ENCODE measurements around the gene RNLS.

The RNLS gene

DNA sequence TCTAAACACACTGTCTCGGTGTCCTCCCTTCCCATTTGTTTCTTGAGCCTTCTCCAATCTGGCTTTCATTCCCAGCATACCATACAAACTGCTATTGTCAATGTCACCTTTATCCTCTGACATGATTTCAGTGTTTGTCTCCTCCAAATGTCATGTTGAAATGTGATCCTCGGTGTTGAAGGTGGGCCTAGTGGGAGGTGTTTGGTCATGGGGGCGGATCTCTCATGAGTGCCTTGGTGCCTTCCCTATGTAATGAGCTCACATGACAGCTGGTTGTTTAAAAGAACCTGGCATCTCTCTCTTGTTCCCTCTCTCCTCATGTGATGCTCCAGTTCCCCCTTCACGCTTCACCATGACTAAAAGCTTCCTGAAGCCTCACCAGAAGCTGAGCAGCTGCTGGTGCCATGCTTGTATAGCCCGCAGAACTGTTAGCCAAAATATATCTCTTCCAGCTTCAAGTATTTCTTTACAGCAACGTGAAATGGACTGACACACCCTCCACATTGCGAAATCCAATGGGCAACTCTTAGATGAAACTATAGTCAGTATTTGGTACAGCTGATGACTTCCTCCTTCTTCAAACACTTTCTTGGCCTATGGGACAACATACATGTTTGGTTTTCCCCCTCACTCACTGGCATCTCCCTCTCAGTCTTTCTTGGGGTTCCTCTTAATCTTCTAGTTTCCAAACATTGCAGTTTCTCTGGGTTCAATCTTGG, 27.8 kb downstream of the RNLS start:
- TF ChIP-seq, protein P1, sequence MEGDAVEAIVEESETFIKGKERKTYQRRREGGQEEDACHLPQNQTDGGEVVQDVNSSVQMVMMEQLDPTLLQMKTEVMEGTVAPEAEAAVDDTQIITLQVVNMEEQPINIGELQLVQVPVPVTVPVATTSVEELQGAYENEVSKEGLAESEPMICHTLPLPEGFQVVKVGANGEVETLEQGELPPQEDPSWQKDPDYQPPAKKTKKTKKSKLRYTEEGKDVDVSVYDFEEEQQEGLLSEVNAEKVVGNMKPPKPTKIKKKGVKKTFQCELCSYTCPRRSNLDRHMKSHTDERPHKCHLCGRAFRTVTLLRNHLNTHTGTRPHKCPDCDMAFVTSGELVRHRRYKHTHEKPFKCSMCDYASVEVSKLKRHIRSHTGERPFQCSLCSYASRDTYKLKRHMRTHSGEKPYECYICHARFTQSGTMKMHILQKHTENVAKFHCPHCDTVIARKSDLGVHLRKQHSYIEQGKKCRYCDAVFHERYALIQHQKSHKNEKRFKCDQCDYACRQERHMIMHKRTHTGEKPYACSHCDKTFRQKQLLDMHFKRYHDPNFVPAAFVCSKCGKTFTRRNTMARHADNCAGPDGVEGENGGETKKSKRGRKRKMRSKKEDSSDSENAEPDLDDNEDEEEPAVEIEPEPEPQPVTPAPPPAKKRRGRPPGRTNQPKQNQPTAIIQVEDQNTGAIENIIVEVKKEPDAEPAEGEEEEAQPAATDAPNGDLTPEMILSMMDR (IDR thresholded peaks at IDR 0.05; ENCODE audit: borderline replicate concordance, insufficient read depth, low read depth, low read length) = no peak
- H3K4me3 ChIP-seq (ENCODE audit: low read depth, low read length) = no peak overlapping the region

DNA sequence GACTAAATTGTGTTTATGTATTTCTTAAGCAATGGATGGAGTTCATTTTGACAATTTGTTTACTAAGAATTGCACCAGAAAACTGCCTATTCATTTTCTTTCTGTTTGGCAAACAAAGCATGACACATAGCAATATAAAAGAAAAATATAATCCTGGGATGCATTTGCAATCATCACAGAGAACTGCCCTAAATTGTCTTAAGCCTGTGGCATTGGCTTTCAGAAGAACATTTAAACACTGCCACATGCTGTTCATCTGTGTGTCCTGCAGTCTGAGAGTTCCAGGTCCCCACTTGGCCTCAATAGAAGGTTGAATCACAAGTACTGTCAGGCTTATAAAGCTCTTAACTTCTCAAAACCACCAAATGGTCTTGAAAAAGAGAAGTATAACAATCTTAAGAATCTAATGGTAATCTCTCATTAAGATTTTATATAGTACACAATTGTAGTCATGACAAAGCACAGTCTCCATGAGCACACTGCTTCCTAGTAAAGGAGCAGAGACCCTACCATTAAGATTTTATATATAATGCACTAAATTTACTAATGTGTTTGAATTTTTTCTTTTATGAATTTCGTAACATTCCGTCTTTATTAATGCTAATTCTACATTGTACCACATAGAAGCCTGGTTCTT, 29.9 kb downstream of the RNLS start:
- TF ChIP-seq, protein P1 (IDR thresholded peaks at IDR 0.05; ENCODE audit: borderline replicate concordance, insufficient read depth, low read depth, low read length) = peak; percentile 66
- no peak overlapping the region for H3K4me3 ChIP-seq (ENCODE audit: low read depth, low read length)

DNA sequence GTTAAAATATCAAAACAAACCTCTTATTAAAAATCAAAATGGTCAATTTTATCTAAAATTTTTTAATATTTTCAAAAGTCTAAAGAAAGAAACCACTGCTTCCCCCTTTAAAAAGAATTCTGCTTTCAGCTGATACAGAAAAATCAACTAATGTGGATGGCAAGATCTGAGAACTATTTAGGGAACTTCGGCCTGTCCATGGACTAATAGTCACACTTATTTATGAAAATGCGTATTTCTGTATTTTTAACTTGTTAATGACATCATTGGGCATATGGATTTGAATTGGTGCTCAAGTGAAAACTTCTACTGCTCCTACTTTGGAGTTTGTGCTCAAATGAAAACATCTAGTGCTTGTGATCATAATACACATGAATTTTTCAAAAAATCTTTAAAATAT, 31.9 kb downstream of the RNLS start:
- TF ChIP-seq, protein P1 (IDR thresholded peaks at IDR 0.05; ENCODE audit: borderline replicate concordance, insufficient read depth, low read depth, low read length) = no peak
- H3K4me3 ChIP-seq (ENCODE audit: low read depth, low read length) = no peak overlapping the region

DNA sequence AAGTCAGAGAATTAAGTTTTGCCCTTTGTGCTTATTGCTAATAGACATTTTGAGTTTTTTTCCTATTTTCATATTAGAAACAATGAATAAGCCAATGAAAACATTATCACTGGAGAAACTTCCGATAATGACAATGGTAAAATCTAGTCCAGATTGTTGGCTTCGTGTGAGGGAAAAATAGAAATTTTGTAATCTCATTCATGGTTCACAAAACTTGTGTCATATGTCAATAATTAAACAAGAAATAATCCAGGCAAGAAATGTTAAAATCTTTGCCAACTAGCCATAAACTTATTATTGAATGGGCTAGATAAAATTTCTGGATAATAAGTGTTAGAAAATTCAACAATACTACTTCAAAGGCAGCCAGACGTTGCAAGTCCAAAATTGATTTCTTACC, 36.6 kb downstream of the RNLS start:
- TF ChIP-seq, protein P1 (IDR thresholded peaks at IDR 0.05; ENCODE audit: borderline replicate concordance, insufficient read depth, low read depth, low read length) = no peak

DNA sequence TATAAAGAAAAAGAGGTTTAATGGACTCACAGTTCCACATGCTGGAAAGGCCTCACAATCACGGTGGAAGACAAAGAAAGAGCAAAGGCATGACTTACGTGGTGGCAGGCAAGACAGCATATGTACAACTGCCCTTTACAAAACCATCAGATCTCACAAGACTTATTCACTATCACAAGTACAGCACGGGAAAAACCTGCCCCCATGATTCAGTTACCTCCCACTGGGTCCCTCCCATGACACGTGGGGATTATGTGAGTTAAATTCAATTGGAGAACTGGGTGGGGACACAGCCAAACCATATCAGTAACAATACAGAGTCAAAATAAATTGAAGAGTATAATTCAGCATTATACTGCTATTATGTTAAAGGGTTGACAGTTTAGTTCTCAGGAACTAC, 37.8 kb downstream of the RNLS start:
- TF ChIP-seq, protein P1 (IDR thresholded peaks at IDR 0.05; ENCODE audit: borderline replicate concordance, insufficient read depth, low read depth, low read length) = no peak
- no peak overlapping the region for H3K4me3 ChIP-seq (ENCODE audit: low read depth, low read length)

More for the DNA sequence above, 36.6 kb downstream of the RNLS start:
- H3K4me3 ChIP-seq (ENCODE audit: low read depth, low read length) = no peak overlapping the region

DNA sequence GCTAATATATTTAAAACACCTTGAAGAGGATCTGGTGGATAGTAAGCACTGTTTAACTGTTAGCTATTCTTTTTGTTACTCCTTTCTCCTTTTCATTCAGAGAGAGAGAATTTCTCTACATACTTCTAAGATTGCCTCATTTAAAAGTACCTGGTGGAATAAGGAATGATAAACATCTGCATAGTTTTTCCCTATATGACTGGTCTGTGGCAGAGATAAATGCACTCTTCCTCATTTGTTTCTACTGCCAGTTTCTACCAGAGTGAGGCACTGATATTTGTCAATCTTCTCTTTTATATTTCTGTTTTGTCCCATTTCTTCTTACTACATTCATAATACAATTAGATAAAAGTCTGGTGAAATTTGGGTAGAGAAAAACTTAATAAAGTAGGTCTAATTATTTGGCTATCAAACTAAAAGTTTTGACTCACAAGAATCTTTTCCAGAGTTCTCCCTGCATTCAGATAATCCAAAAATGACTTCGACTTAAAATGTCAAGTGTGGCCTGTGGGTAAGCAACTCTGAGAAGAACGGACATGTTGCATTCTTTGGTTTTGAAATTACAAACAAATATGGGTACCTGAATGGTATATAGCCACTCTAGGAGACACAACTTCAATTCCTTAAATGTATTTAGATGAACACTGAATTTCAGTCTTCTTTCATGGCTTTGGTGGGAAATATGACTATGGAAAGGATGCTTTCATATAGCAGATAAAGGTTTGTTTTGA, 38.8 kb downstream of the RNLS start:
- TF ChIP-seq, protein P1 (IDR thresholded peaks at IDR 0.05; ENCODE audit: borderline replicate concordance, insufficient read depth, low read depth, low read length) = no peak
- no peak overlapping the region for H3K4me3 ChIP-seq (ENCODE audit: low read depth, low read length)
